Right atrium auricular region (tissue), 2 donors: ENCODE data around the gene NUP98. TPM values are rescaled to one million over a fixed set of nuclear protein-coding genes. Genes with fewer than 3 reads are reported as not detected.
A peak's percentile ranks its signal among the peaks of the same experiment; 100 is the strongest.

Source experiments
- DNase-seq: peaks from one replicate; pipeline ENCODE4 v3.0.0-alpha.2; 2019; ENCODE audit warnings: low spot score
- H3K27ac ChIP-seq, 2 donors: fragments of 200-600 bp; sonication (generic); 1 replicate in 1 of 2; 2 replicates in 1 of 2; pipeline ENCODE4 v1.5.1; 2016 to 2019
- H3K27me3 ChIP-seq, 2 donors: fragments of 200-600 bp; sonication (generic); one replicate each; pipeline versions ENCODE4 v1.5.1 to v1.6.0; 2017 to 2019
- H3K36me3 ChIP-seq: fragments of 200-600 bp; sonication (generic); one replicate; pipeline ENCODE4 v1.5.1; 2016
- H3K4me1 ChIP-seq, 2 donors: fragments of 200-600 bp; sonication (generic); one replicate each; pipeline versions ENCODE4 v1.5.1 to v1.6.0; 2017 to 2019
- H3K4me3 ChIP-seq, 2 donors: fragments of 200-600 bp; sonication (generic); 1 replicate in 1 of 2; 2 replicates in 1 of 2; pipeline ENCODE4 v1.5.1; 2017 to 2019; ENCODE audit warnings: mild to moderate bottlenecking in 1 of 2, moderate library complexity in 1 of 2
- H3K9me3 ChIP-seq, 2 donors: fragments of 200-600 bp; sonication (generic); one replicate each; pipeline ENCODE4 v1.5.1; 2019
- CTCF ChIP-seq, 2 donors: fragments of 200-600 bp; sonication (generic); IDR thresholded peaks; one replicate each; pipeline ENCODE4 v1.5.1; 2019; ENCODE audit warnings: antibody characterized with exemption in 2 of 2
- total RNA-seq, 2 donors: library from RNA; depleted of rRNA; stranded (reverse); fragments of >200 nt; gene quantifications; one replicate each; pipeline ENCODE4 v1.1.0, GENCODE V29; 2016

The NUP98 gene
- total RNA-seq, 2 donors from 2014 or later, result 58.8 to 94.5 TPM

GRCh38 chr11:3835751-3836150 lies 38.4 kb upstream of the NUP98 start:
- no peak for TF ChIP-seq CTCF (IDR thresholded peaks at IDR 0.05)
- DNase-seq, result no peak
- no peaks in the 10 kb centered on the region for H3K9me3 ChIP-seq
- H3K27me3 ChIP-seq, result no peaks in the 10 kb centered on the region
- H3K4me3 ChIP-seq, result no peak overlapping the region
- no peaks in the 10 kb centered on the region for H3K36me3 ChIP-seq
- peaks cover 0 to 81% of the 10 kb centered on the region in 2 donors for H3K4me1 ChIP-seq
- peak overlapping the region in 1 of 2 donors; percentile 50 for H3K27ac ChIP-seq

- peak; percentile 68 for DNase-seq
- Histone ChIP-seq H3K4me3 (no peak overlapping the region), H3K27me3 (no peaks in the 10 kb centered on the region), H3K27ac (peak overlapping the region in 1 of 2 donors; percentile 50), H3K36me3 (no peaks in the 10 kb centered on the region), H3K4me1 (peaks cover 0 to 80% of the 10 kb centered on the region in 2 donors), H3K9me3 (no peaks in the 10 kb centered on the region)
- no peak for TF ChIP-seq CTCF (IDR thresholded peaks at IDR 0.05)
These were observed 37.5 kb upstream of the NUP98 start for GRCh38 chr11:3834664-3835461.

- no peak for DNase-seq
- TF ChIP-seq CTCF (IDR thresholded peaks at IDR 0.05), result no peak
- no peak overlapping the region for H3K27ac ChIP-seq
- H3K9me3 ChIP-seq, result no peaks in the 10 kb centered on the region
- no peaks in the 10 kb centered on the region for H3K36me3 ChIP-seq
- H3K4me3 ChIP-seq, result no peak overlapping the region
- H3K4me1 ChIP-seq, result peaks cover 0 to 76% of the 10 kb centered on the region in 2 donors
- no peaks in the 10 kb centered on the region for H3K27me3 ChIP-seq
These were observed 37.0 kb upstream of the NUP98 start for GRCh38 chr11:3834349-3834663.

GRCh38 chr11:3833449-3833848 lies 36.1 kb upstream of the NUP98 start:
- Histone ChIP-seq H3K36me3 (no peaks in the 10 kb centered on the region), H3K4me3 (no peak overlapping the region), H3K9me3 (no peaks in the 10 kb centered on the region), H3K27me3 (no peaks in the 10 kb centered on the region), H3K4me1 (peaks cover 0 to 69% of the 10 kb centered on the region in 2 donors), H3K27ac (no peak overlapping the region)
- TF ChIP-seq CTCF (IDR thresholded peaks at IDR 0.05), result no peak
- no peak for DNase-seq

GRCh38 chr11:3832816-3833215 lies 35.5 kb upstream of the NUP98 start:
- Histone ChIP-seq H3K27me3 (no peaks in the 10 kb centered on the region), H3K27ac (no peak overlapping the region), H3K9me3 (no peaks in the 10 kb centered on the region), H3K36me3 (peaks cover 5% of the 10 kb centered on the region), H3K4me1 (peaks cover 0 to 62% of the 10 kb centered on the region in 2 donors), H3K4me3 (no peak overlapping the region)
- DNase-seq, result no peak
- TF ChIP-seq CTCF (IDR thresholded peaks at IDR 0.05), result no peak
